HepG2 (cell line): Measurements from ENCODE around the gene IRF3. TPM values are rescaled to one million over a fixed set of nuclear protein-coding genes. Genes with fewer than 3 reads are reported as not detected.

Source experiments
- ATAC-seq: fragments of 200-7000 bp; cut with Tn5 transposase; 3 replicates; pipeline ENCODE4 v1.9.1; 2020; ENCODE audit warnings: mild to moderate bottlenecking, moderate library complexity
- BruUV-seq: library from RNA; stranded (reverse); fragments of 400-500 nt; replicated peaks from 2 replicates; lab custom pipeline; 2021; lab: Mats Ljungman, UMichigan
- CTCF ChIA-PET: fragments of 300-600 bp; formaldehyde crosslinking; extraction: SDS; loops from one replicate; lab custom pipeline; 2021; ENCODE audit warnings: low total read pairs, inconsistent platforms, low intra/inter-chr PET ratio; lab: Yijun Ruan, JAX
- POLR2A ChIA-PET: fragments of 350-600 bp; sonication (Branson Sonifier 250); formaldehyde crosslinking; loops from one replicate; lab custom pipeline; 2020; ENCODE audit warnings: antibody characterized with exemption, inconsistent platforms; lab: Yijun Ruan, JAX
- DNase-seq: peaks from one replicate; pipeline ENCODE4 v3.0.0-alpha.2; 2015; ENCODE audit warnings: low spot score
- FAIRE-seq: peaks from 3 replicates; lab custom pipeline; 2011; peaks lifted over from hg19 to GRCh38; lab: Jason Lieb, UNC
- H2AFZ ChIP-seq: one replicate; pipeline ENCODE4 v1.6.1; 2011; ENCODE audit warnings: low read length, inconsistent platforms
- H3K27ac ChIP-seq: fragments of 300-600 bp; 3 replicates; pipeline ENCODE4 v1.8.0; 2011; ENCODE audit warnings: mixed run types, mild to moderate bottlenecking, mixed read lengths, low read length, inconsistent platforms; ENCODE audit not compliant: insufficient read depth; ENCODE audit errors: extremely low read length
- H3K27me3 ChIP-seq, 2 experiments: fragments of 200-600 bp in 1 of 2; 2 replicates in 1 of 2; 3 replicates in 1 of 2; pipeline versions ENCODE4 v1.6.0 to v1.8.0; 2011; ENCODE audit warnings: low read length in 2 of 2, mild to moderate bottlenecking in 2 of 2, moderate library complexity in 2 of 2, inconsistent platforms in 1 of 2; ENCODE audit not compliant: insufficient read depth in 2 of 2, control insufficient read depth in 1 of 2
- H3K36me3 ChIP-seq, 2 experiments: fragments of 200-600 bp in 1 of 2; replicated peaks in 1 of 2; 2 replicates in 1 of 2; 3 replicates in 1 of 2; pipeline versions ENCODE4 v1.5.1 to v1.8.0; 2011; ENCODE audit warnings: low read length in 2 of 2, inconsistent platforms in 1 of 2; ENCODE audit not compliant: insufficient read depth in 2 of 2, control insufficient read depth in 1 of 2
- H3K4me1 ChIP-seq: 2 replicates; pipeline ENCODE4 v1.5.1; 2012; ENCODE audit warnings: low read length, inconsistent platforms; ENCODE audit not compliant: insufficient read depth
- H3K4me2 ChIP-seq: 2 replicates; pipeline ENCODE4 v1.6.0; 2011; ENCODE audit warnings: low read depth, low read length, inconsistent platforms
- H3K4me3 ChIP-seq, 3 experiments: fragments of 200-600 bp in 1 of 3; sonication (generic), shearing (Covaris generic) in 1 of 3; replicated peaks in 1 of 3; 2 replicates each; pipeline ENCODE4 v1.5.1; 2011 to 2016; ENCODE audit warnings: low read length in 3 of 3, inconsistent platforms in 2 of 3, low read depth in 2 of 3, mild to moderate bottlenecking in 2 of 3, control low read depth in 1 of 3, mixed read lengths in 1 of 3; ENCODE audit not compliant: insufficient read depth in 1 of 3
- H3K79me2 ChIP-seq: one replicate; pipeline ENCODE4 v1.6.1; 2011; ENCODE audit warnings: low read length, inconsistent platforms; ENCODE audit not compliant: insufficient read depth
- H3K9ac ChIP-seq: 2 replicates; pipeline ENCODE4 v1.6.0; 2011; ENCODE audit warnings: mild to moderate bottlenecking, low read depth, low read length, inconsistent platforms; ENCODE audit not compliant: insufficient read depth
- H3K9me3 ChIP-seq: 2 replicates; pipeline ENCODE4 v1.5.1; 2012; ENCODE audit warnings: mild to moderate bottlenecking, low read length
- H4K20me1 ChIP-seq: 2 replicates; pipeline ENCODE4 v1.6.0; 2011; ENCODE audit warnings: inconsistent platforms, mild to moderate bottlenecking, low read length, moderate library complexity; ENCODE audit not compliant: insufficient read depth
- BRCA1 ChIP-seq: sonication (generic); formaldehyde crosslinking; IDR thresholded peaks from 2 replicates; pipeline ENCODE4 v1.4.0; 2020; ENCODE audit warnings: missing genetic modification reagents
- CCDC6 ChIP-seq: sonication (generic); formaldehyde crosslinking; IDR thresholded peaks from 2 replicates; pipeline ENCODE4 v1.8.1; 2022; ENCODE audit warnings: mild to moderate bottlenecking, missing genetic modification reagents, moderate library complexity
- CHD2 ChIP-seq: IDR thresholded peaks from 2 replicates; pipeline ENCODE4 v1.6.1; 2011; ENCODE audit warnings: low read depth, low read length, improper control_type of control experiment
- HOXD1 ChIP-seq: sonication (generic); formaldehyde crosslinking; IDR thresholded peaks from 2 replicates; pipeline ENCODE4 v1.5.0; 2020; ENCODE audit warnings: missing genetic modification reagents
- ISX ChIP-seq: sonication (generic); formaldehyde crosslinking; conservative IDR thresholded peaks from 2 replicates; pipeline ENCODE4 v1.5.0; 2020; ENCODE audit warnings: missing genetic modification reagents
- KDM5B ChIP-seq: sonication (generic); formaldehyde crosslinking; IDR thresholded peaks from 2 replicates; pipeline ENCODE4 v1.4.0; 2020; ENCODE audit warnings: missing genetic modification reagents, mild to moderate bottlenecking, borderline replicate concordance
- MBD4 ChIP-seq: IDR thresholded peaks from 2 replicates; pipeline ENCODE4 v1.6.1; 2012; ENCODE audit warnings: low read length, inconsistent platforms, borderline replicate concordance
- MIER3 ChIP-seq: IDR thresholded peaks from 2 replicates; pipeline ENCODE4 v1.6.1; 2016; ENCODE audit warnings: missing compliant biosample characterization, borderline replicate concordance
- REST ChIP-seq, 2 experiments: IDR thresholded peaks; 2 replicates each; pipeline ENCODE4 v1.6.1; 2011 to 2012; ENCODE audit warnings: low read length in 2 of 2, borderline replicate concordance in 1 of 2, low read depth in 1 of 2, mild to moderate bottlenecking in 1 of 2, moderate library complexity in 1 of 2
- ZBTB40 ChIP-seq, 2 experiments: fragments of 450-650 bp in 1 of 2; sonication (generic) in 1 of 2; formaldehyde crosslinking in 1 of 2; IDR thresholded peaks; 2 replicates each; pipeline versions ENCODE4 v1.6.1 to v1.8.0; 2016 to 2022; ENCODE audit warnings: antibody characterized with exemption in 1 of 2, mild to moderate bottlenecking in 1 of 2, missing genetic modification reagents in 1 of 2
- ZFP82 ChIP-seq: sonication (generic); formaldehyde crosslinking; IDR thresholded peaks from 2 replicates; pipeline ENCODE4 v1.5.1; 2020; ENCODE audit warnings: mild to moderate bottlenecking, missing genetic modification reagents, borderline replicate concordance
- ZNF12 ChIP-seq: sonication (generic); formaldehyde crosslinking; IDR thresholded peaks from 2 replicates; pipeline ENCODE4 v1.5.0; 2020; ENCODE audit warnings: missing genetic modification reagents
- WGBS: methylation state at CpG from one replicate; pipeline ENCODE4 v1.1.6; 2017; ENCODE audit warnings: low lambda C conversion rate; 5-methylcytosine and 5-hydroxymethylcytosine counted together
- in situ Hi-C: cut with HindIII; loops from 2 replicates; pipeline ENCODE4 v1.10.0; 2017; ENCODE audit warnings: low pct_unique_long_range_greater_than_20kb; ENCODE audit not compliant: extremely low pct_ligation_motif_present
- intact Hi-C: fragments of 100-400 bp; cut with micrococcal nuclease; formaldehyde crosslinking; loops from one replicate; pipeline ENCODE4 v1.10.0; 2022; ENCODE audit not compliant: unreplicated experiment
- polyA plus RNA-seq, 8 experiments: library from polyadenylated mRNA; depleted of rRNA in 3 of 8; stranded (reverse) in 7 of 8; unstranded in 1 of 8; fragments of >200 nt; fragmentation: Illumina TruSeq in 4 of 8; extraction: Trizol in 4 of 8; gene quantifications; 2 replicates each; pipeline versions ENCODE4 v1.2.1 to v1.2.3, GENCODE V29; 2011 to 2016; ENCODE audit warnings: low read depth in 4 of 8, missing spikeins in 1 of 8, mixed read lengths in 1 of 8; ENCODE audit not compliant: insufficient read depth in 1 of 8
- total RNA-seq, 5 experiments: library from RNA; depleted of rRNA; stranded (reverse); fragments of >200 nt; fragmentation: Illumina TruSeq; extraction: Trizol; gene quantifications; 2 replicates each; pipeline ENCODE4 v1.2.3, GENCODE V29; 2016; ENCODE audit warnings: low read depth in 1 of 5

The IRF3 gene
- total and polyA plus RNA-seq, 2 of the 13 experiments (the other 11 are each of a cell fraction or from before 2014, with no cell fraction given), result 61.9 to 65.5 TPM

GRCh38 chr19:49692147-49692506 is 26.5 kb upstream of the IRF3 start:
- H4K20me1 ChIP-seq, result no peaks in the 10 kb centered on the region
- ChIA-PET CTCF (no interaction called here), POLR2A (no interaction called here)
- in situ Hi-C loops, result no loop called here
- H3K79me2 ChIP-seq, result no peaks in the 10 kb centered on the region
- peak; percentile 7 for ATAC-seq
- 74% methylated on average over 5 of the region's 16 CpGs for WGBS
- no peak overlapping the region for H2AFZ ChIP-seq
- H3K36me3 ChIP-seq, result peaks cover 4 to 10% of the 10 kb centered on the region in 2 experiments; a peak in 3 of 5 replicates
- BruUV-seq, result no TSS peak
- H3K27ac ChIP-seq, result no peak overlapping the region
- H3K4me2 ChIP-seq, result no peak overlapping the region
- no peaks in the 10 kb centered on the region for H3K27me3 ChIP-seq
- H3K9me3 ChIP-seq, result no peaks in the 10 kb centered on the region
- H3K9ac ChIP-seq, result no peak overlapping the region
- H3K4me1 ChIP-seq, result no peaks in the 10 kb centered on the region
- DNase-seq, result no peak
- intact Hi-C loops, result no loop called here
- no peak for FAIRE-seq
- no peak overlapping the region for H3K4me3 ChIP-seq
- TF ChIP-seq BRCA1 (CRISPR knock-in tag) (no peak), MBD4 (no peak), ISX (CRISPR knock-in tag) (no peak), ZNF12 (CRISPR knock-in tag) (no peak), HOXD1 (CRISPR knock-in tag) (no peak), CHD2 (no peak), MIER3 (CRISPR knock-in tag) (no peak), ZFP82 (no peak), REST (IDR thresholded peaks at IDR 0.05; ENCODE audit: borderline replicate concordance in 1 of 2, low read depth in 1 of 2, low read length in 2 of 2) (no peak), CCDC6 (no peak), KDM5B (CRISPR knock-in tag) (no peak), ZBTB40 (IDR thresholded peaks at IDR 0.05) (no peak), ZBTB40 (CRISPR knock-in tag; IDR thresholded peaks at IDR 0.05) (no peak)
